GM21529 (cell line): Measurements from ENCODE around the gene LGR6.

Experiments
- ATAC-seq: cut with Tn5 transposase; IDR thresholded peaks from one replicate; pipeline ENCODE4 v1.9.1; 2021; ENCODE audit not compliant: unreplicated experiment

LGR6 gene

GRCh38 chr1:202283379-202283844 is 89.8 kb downstream of the LGR6 start:
- no peak for ATAC-seq

- ATAC-seq = no peak
Observed at GRCh38 chr1:202283991-202284390, 90.4 kb downstream of the LGR6 start.

- no peak for ATAC-seq
Observed at GRCh38 chr1:202285908-202286307, 92.3 kb downstream of the LGR6 start.

- ATAC-seq = no peak
Observed at GRCh38 chr1:202286622-202287097, 93.1 kb downstream of the LGR6 start.

GRCh38 chr1:202287196-202287595 is 93.6 kb downstream of the LGR6 start:
- no peak for ATAC-seq

- no peak for ATAC-seq
Observed at GRCh38 chr1:202288177-202288576, 94.6 kb downstream of the LGR6 start.

- ATAC-seq = no peak
Observed at GRCh38 chr1:202289009-202289408, 95.4 kb downstream of the LGR6 start.

- ATAC-seq = no peak
Observed at GRCh38 chr1:202291001-202291400, 97.4 kb downstream of the LGR6 start.

GRCh38 chr1:202291961-202292712 is 98.5 kb downstream of the LGR6 start:
- no peak for ATAC-seq

GRCh38 chr1:202292773-202293172 is 99.2 kb downstream of the LGR6 start:
- ATAC-seq = no peak

- ATAC-seq = no peak
Observed at GRCh38 chr1:202293569-202293968, 100.0 kb downstream of the LGR6 start.

GRCh38 chr1:202302166-202302565 is 108.6 kb downstream of the LGR6 start:
- no peak for ATAC-seq

GRCh38 chr1:202304375-202304774 is 110.8 kb downstream of the LGR6 start:
- no peak for ATAC-seq

- no peak for ATAC-seq
Observed at GRCh38 chr1:202305168-202305567, 111.6 kb downstream of the LGR6 start.

GRCh38 chr1:202306535-202307345 is 113.1 kb downstream of the LGR6 start:
- ATAC-seq = no peak

GRCh38 chr1:202310071-202310725 is 116.6 kb downstream of the LGR6 start:
- no peak for ATAC-seq

- ATAC-seq = no peak
Observed at GRCh38 chr1:202310746-202311145, 117.1 kb downstream of the LGR6 start.

- no peak for ATAC-seq
Observed at GRCh38 chr1:202311875-202312635, 118.5 kb downstream of the LGR6 start.

- peak; percentile 62 for ATAC-seq
Observed at GRCh38 chr1:202315576-202316168, 122.1 kb downstream of the LGR6 start.

GRCh38 chr1:202316186-202316585 is 122.6 kb downstream of the LGR6 start:
- ATAC-seq = no peak
